HG03196 (cell line): ENCODE results near the gene ZBED5.
A peak's percentile ranks its signal among the peaks of the same experiment; 100 is the strongest.
"Not testable (repeated sequence)": the region's sequence is repeated elsewhere in the genome, so short reads cannot be mapped to it uniquely, and the experiment has no call there.

Experiments
- ATAC-seq: cut with Tn5 transposase; IDR thresholded peaks from one replicate; pipeline ENCODE4 v1.9.1; 2021; ENCODE audit not compliant: unreplicated experiment

The ZBED5 gene

GRCh38 chr11:10857709-10858438 is at the start of gene ZBED5:
Gene ZBED5, minus strand, starts transcription at chr11:10858053. Its CDS starts 3,108 bp downstream, at chr11:10854945.
- peak; percentile 92 for ATAC-seq

- ATAC-seq: no peak
Measured at GRCh38 chr11:10906521-10906920, 48.7 kb upstream of the ZBED5 start.

DNA sequence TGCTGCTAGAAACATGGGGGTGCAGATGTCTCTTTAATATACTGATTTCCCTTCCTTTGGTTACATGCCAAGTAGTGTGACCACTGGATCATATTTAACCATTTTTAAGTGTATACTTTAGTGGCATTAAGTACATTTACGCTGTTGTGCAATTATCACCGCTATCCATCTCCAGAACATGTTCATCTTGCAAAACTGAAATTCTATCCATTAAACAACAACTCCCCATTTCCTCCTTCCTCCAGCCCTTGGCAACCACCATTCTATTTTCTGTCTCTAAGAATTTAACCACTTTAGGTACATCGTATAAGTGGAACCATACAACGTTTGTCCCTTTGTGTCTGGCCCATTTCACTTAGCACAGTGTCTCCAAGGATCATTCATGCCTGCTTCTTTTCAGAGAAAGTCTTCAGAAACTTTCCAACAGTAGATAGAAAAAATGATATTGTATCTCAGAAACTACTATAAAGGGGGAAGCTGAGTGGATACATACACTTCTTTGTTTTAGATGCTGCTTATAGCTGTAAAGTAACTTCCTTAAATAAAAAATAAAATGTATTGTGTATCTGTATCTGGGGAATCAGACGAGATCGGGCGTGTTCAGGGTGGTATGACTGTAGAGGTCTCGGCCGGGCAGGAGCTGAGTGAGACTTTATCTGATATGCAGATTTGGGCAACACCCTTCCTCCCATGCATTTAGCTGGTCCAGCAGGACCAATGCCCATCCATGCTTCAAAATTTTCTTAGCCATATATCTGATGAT is 44.6 kb upstream of the ZBED5 start:
- ATAC-seq: no peak

DNA sequence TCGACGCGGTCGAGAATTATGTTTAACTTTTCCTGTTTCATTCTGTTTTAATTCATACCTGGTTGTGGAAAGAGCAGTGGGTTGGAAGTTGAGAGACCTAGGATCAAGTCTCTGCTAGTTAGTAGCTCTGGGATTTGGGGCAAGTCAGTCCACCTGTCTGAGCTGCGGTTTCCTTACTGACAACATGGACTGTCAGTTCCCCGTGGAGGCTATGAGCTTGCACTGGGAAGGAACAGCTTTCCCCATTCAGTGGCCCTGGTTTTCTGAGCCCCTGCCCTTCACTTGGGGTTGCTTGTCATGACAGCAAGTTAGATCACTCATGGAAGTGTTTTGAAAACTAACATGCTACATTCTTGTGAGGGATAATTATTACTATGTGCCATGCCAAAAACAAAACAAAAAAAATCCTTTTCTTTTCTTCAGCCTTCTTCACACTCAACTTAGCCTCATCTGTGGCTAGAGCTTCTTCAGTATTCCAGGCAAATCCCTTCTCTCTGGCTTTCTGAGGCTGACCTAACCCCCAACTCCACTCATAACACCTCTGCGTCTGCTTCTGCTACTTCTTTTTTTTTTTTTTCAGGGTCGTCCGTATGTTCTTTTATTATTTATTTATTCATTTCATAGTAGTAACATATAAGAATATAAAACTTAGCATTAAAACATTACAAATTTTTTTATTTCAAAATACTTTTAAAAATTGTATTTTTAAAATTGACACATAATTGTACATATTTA is 43.0 kb upstream of the ZBED5 start:
- ATAC-seq: no peak

DNA sequence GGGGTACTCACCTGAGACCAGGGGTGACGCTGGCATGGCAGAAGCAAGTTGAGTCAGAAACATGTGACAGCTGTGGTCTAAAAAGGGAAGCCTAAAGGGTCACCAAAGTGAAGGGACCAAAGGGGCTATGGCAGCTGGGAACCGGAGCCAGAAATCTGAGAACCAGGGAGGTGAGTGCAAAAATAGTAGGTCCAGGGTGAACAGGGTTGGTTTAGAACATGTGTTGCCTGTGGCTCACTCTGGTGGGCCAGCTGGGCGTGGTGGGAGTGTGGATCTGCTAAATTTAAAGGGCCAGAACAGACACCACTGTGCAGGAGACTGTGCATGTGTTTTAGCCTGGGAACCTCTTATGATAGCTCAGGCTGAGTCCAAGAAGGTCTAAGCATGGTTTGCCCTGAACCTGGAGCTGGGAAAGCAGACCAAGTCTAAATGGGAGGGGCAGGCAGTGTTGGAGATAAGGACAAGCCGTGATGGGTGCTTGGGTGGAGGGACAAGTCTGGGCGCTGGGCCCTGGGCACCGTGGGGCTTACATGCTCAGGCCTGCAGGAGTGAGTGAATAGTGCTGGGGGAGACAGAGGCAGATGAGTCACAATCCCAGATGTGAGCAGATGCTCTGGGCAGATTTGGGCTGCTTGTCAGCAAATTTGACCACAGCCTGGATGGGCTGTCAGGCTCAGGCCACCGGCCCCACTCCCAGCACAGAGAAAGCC is 41.4 kb upstream of the ZBED5 start:
- ATAC-seq: no peak

- ATAC-seq: no peak
Measured at GRCh38 chr11:10898763-10899025, 40.8 kb upstream of the ZBED5 start.

DNA sequence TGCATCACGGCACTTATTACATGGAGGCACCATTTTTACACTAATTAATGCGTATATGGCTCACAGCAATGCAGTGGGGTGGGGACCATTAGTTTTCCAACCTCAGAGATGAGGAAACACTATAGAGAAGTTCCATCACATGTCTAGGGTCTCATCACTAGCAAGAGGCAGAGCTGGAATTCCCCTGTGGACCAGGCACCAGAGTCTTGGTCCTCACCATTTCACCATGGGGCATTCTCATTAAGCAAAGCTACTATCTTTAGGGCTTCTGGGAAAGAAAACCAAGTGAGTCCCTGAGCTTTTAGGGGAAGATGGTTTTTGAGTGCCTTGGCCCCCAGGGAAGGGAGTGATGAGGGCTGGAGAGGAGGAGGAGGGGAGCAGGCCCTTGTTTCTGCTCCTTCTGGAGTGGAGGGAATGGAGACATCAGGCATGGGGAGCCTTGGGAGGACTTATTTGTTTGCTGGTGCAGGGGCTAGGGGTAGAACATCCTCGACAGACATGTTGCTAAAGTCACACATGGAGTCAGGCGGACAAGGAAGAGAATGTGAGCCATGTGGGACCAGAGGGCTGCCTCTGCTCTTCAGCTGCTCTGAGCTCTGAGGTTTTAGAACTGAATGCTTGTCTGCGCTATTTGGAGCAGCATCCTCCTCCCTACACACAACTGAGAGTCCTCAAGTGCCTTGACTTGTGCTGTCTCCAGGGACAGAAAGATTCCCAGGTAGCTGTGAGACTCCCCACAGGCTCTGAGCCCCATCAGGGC is 40.3 kb upstream of the ZBED5 start:
- no peak for ATAC-seq

- ATAC-seq: no peak
Measured at GRCh38 chr11:10897150-10897549, 39.3 kb upstream of the ZBED5 start.

DNA sequence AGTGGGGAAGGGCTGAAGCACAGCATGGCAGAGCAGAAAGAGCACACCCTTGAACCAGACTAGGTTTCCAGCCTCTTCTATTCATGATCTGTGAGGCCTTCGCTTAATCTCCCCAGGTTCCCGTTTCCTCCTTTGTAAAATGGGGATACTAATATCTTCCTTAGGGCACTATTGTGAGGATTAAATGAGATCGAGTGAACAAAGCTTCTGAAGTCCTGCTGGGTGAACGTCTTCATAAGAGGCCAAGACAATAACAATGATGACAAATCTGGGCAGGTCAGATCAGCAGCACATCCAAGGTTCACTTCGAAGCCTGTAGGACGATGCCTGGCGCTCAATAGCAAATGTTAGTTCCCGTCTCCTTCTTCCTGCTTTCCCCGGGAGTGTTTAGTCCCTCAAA is 38.6 kb upstream of the ZBED5 start:
- no peak for ATAC-seq

DNA sequence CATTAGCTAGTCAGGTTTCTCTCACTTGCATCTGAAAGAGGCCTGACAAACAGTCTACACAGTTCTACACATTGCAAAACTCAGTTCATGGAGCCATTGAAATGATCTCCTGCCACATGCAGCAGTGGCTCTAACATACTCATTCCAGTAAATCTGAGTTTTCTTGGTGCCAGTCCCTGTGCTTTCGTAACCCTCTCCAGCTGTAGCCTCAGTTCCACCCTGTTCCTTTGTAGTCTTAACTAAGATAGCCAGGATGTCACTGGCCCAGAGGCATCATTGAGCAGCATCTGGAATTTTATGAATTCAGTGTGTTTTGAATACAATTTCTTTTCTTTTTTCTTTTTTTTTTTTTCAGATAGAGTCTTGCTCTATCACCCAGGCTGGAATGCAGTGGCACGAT is 37.4 kb upstream of the ZBED5 start:
- no peak for ATAC-seq

GRCh38 chr11:10894666-10895065 is 36.8 kb upstream of the ZBED5 start:
- ATAC-seq: no peak

- ATAC-seq: no peak
Measured at GRCh38 chr11:10893714-10894151, 35.9 kb upstream of the ZBED5 start.

DNA sequence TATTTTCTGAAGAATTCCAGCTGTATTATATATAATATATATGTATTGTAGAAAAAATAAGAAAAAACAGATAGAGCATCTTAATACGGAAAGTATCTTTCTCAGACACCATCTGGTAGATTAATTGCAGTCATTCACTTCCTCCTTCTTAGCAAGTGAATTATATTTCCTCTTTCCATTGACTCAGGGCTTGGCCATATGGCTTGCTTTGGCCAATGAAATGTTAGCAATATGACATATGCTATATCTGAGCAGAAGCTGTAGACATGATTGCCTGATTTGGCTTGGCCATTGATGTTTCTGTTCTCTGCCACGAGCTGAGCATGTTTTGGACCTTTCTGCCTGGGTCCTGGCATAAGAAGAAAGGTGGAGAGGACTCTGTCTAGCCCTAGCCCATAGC is 34.4 kb upstream of the ZBED5 start:
- no peak for ATAC-seq

- no peak for ATAC-seq
Measured at GRCh38 chr11:10891151-10891720, 33.4 kb upstream of the ZBED5 start.

DNA sequence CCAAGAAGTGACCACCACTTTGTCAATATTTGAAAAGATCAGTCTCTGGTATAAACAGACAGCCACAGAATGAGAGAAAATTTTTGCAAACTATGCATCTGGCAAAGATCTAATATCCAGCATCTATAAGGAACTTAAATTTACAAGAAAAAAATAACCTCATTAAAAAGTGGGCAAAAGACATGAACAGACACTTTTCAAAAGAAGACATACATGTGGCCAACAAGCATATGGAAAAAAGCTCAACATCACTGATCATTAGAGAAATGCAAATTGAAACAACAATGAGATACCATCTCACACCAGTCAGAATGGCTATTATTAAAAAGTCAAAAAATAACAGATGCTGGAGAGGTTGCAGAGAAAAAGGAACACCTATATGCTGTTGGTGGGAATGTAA is 32.2 kb upstream of the ZBED5 start:
- not testable (repeated sequence) for ATAC-seq

GRCh38 chr11:10887307-10887706 is 29.5 kb upstream of the ZBED5 start:
- no peak for ATAC-seq

- no peak for ATAC-seq
Measured at GRCh38 chr11:10886652-10887250, 28.9 kb upstream of the ZBED5 start.

DNA sequence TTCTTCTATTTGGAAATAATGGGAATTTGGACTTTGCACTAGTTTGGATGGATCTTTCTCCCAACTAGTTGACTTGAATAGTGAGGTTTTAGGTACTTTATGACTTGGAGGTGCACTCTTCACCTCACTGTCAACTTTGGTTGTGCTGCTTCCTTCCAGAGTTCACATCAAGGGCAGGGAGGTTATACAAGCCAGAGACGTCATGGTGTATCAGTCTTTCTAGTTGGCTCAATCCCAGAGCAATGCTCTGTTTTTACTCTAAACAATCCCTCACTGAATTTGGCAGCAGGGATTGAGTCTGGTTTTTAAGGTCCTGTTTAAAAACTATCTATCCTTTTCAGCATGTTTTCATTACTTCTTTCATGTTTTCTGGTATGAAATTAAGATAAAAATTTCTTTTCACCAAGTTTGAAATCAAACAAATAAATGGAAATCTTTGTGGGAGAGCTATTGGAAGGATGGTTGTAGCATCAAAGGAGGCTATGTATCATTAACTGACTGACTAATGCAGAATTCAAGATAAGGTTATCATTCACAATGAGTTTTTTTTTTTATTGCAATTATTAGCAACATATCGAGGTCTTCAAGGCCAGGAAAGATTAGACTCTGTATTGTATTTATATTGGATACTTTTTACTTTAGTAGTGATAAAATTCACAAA is 28.0 kb upstream of the ZBED5 start:
- no peak for ATAC-seq

DNA sequence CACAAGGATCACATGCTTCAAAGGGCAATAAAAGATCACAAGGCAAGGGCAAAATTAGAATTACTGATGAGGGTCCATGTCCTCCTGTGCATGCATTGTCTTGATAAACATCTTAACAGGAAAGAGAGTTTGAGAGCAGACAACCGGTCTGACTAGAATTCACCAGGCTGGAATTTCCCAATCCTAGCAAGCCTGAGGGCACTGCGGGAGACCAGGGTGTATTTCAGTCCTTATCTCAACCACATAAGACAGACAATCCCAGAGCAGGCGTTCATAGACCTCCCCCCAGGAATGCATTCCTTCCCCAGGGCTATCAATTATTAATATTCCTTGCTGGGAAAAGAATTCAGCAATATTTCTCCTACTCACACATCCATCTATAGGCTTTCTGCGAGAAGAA is 26.4 kb upstream of the ZBED5 start:
- not testable (repeated sequence) for ATAC-seq
